Stimulated activated CD8-positive, alpha-beta memory T cell treated with anti-CD3 and anti-CD28 coated beads, Interleukin-12 subunit alpha, Interleukin-12 subunit beta, amount 100 ng/mL, for 24 hours (primary cell): ENCODE data around the gene RFPL3.
"Not testable (repeated sequence)": the region's sequence is repeated elsewhere in the genome, so short reads cannot be mapped to it uniquely, and the experiment has no call there.

Source experiments
- DNase-seq: peaks from one replicate; pipeline ENCODE4 v3.0.0-alpha.2; 2020; ENCODE audit errors: extremely low read depth

Gene RFPL3

DNA sequence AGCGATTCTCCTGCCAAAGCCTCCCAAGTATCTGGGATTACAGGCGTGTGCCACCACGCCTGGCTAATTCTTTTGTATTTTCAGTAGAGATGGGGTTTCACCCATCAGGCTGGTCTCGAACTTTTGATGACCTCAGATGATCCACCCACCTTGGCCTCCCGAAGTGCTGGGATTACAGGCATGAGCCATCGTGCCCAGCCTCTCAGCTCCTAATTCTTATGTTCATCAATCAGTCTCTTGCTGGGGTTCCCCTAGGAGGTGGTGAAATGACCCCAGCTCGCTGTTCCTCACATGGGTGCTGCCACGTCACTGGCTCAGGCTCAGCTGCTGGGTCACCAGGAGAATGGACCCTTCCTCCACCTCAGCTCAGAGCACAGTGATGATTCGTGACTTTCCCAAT lies at the start of gene RFPL3:
RFPL3 (plus strand) TSS at position 301 of the 400 bp plus-strand sequence. CDS start 205 bp downstream, outside the sequence.
- DNase-seq, result not testable (repeated sequence)

- no peak for DNase-seq
These were observed 49.5 kb upstream of the RFPL3 start for GRCh38 chr22:32308191-32308590.

DNA sequence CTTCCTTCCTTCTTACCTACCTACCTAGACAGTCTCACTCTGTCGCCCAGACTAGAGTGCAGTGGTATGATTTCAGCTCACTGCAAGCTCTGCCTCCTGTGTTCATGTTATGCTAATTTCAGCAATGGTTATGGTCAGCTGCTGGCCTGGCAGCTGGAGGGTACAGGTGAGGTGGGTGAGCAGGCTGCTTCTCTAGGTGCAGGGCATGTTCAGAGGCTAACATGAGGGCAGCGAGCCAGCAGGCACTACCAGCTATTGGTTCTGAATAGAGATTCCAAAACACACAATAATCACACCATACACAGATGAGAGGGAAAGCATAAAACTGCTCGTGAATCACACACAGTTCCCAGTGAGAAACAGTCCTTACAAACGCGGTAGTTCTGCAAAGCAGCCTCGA lies 48.7 kb upstream of the RFPL3 start:
- DNase-seq, result no peak

DNA sequence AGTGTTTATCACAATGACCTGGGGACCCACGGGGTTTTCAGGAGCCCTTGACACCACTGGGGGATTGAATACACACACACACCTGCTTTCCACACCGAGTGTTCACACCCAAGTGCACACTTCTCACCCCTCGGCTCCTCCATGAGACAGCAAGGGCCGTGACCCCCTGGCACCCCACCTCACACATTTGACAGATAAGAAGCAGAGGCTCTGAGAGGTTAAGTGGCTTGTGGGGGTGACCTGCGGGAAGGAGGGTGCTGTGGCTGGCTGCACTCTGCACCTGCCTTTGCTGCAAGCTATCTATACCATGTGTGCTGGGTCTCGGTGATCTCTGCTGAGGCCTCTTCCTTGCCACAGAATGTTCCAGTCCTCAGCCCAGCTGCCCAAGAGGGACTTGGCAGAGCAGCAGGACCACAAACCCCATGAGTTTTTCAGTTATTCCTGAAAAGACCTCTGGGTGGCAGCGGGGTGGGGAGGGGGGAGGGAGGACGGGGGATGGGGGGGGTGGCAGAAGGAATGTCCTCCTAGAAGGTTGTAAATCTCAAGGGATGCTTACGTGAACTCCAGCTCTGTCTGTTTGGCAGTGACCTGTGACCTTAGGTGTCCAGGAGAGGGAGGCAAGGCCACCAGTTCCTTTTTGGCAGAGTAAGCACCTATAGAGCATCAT lies 47.9 kb upstream of the RFPL3 start:
- no peak for DNase-seq

- no peak for DNase-seq
These were observed 46.9 kb upstream of the RFPL3 start for GRCh38 chr22:32310777-32311176.

DNA sequence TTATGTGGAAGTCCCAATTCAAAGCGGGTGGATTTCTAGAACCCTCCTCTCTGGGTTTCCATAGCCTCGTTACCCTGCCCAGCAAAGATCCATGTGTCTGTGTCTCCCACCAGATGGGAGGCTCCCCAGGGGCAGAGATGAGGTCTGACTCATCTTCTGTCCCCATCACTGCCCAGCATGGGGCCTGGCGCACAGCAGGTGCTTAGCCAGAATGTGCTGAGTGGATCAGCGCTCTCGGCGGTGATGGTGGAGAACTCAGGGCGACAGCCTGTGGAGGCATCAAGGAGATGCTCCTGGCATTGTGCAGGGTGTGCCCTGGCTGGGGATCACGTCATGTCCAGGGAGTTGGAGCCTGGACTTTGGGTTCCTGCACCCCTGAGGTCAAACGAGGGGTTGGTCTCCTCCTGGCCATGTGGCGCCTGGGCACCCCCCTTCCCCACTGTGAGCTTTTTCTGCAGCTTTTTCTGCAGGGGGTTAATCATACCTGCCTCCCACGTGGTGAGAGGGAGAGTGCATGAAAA lies 46.1 kb upstream of the RFPL3 start:
- no peak for DNase-seq

- DNase-seq, result no peak
These were observed 44.9 kb upstream of the RFPL3 start for GRCh38 chr22:32312748-32313147.

DNA sequence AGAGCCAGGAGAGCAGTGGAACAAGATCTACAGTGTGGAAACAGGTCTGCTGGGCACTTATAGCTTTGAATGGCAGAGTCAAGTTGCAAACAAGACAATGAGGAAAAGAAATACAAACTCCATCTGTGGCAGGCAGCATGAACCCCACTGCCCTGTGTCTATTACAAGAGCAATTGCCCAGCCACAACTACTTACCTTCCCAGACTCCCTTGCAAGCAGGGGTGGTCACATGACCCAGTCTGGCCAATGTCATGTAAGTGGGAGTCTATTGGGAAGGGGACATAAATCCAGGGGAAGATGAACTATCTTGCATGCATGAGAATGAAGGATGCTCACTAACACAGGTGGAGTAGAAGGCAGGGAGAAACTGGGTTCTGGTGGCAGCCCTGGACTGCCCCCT lies 44.1 kb upstream of the RFPL3 start:
- DNase-seq, result no peak

- DNase-seq, result no peak
These were observed 40.1 kb upstream of the RFPL3 start for GRCh38 chr22:32317524-32317923.

- DNase-seq, result no peak
These were observed 39.3 kb upstream of the RFPL3 start for GRCh38 chr22:32318361-32318760.

DNA sequence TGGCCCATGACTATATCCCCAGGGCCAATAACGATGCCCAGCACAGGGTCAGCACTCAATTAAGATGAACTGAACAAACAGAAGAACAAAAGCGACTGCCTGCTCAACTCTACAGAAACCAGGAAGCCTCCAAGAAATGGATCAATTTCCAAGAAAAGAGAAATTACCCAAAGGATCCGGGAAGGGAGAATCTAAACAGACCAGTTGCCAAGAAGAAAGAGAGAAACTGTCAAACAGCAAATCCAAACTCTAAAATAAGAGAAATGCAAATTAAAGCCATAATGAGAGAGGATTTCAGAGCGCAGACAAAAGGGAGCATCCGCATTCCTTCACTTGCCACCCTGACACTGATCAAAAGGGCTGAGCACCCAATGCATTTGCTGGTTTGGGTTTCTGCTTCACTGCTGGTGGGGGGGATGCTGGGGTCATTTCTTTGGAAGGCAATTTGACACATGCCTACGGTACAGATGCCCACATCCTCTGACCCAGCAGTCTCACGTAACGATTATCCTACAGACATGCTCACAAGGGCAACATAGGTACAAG lies 37.7 kb upstream of the RFPL3 start:
- no peak for DNase-seq

- DNase-seq, result no peak
These were observed 34.7 kb upstream of the RFPL3 start for GRCh38 chr22:32322986-32323385.

DNA sequence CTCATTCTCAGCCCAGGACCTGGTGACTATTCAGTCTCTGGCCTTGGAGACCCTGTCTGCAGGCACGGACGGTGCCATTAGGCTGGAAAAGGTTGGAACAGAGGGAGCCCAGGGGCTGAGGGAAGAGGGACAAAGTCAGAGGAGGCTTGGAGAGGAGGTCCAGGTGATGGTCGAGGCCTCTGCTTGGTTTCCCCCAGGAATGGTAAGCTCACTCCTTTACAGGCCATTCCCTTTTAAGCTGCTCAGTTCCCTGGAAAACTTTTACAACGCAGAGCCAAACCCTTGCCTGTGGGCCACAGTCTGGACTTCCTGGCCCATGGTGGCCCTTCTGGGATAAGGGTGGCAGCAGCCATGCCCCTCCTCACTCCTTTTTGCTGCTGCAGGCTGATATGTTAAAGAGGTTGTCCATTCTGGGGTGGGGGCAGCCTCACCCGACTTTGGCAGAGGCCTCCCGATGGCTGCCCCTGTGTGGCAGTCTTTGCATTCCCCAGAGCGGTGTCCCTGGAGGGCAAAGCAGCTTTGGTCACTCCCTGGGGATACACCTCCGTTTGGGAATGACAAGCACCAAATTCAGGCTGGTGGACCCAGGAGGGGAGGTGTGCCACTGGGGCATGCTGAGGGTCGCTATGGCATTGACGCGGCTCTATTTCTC lies 34.0 kb upstream of the RFPL3 start:
- DNase-seq, result no peak

GRCh38 chr22:32324505-32325415 lies 32.9 kb upstream of the RFPL3 start:
- DNase-seq, result no peak

GRCh38 chr22:32325416-32325801 lies 32.3 kb upstream of the RFPL3 start:
- DNase-seq, result no peak

GRCh38 chr22:32325811-32326237 lies 31.8 kb upstream of the RFPL3 start:
- DNase-seq, result no peak

GRCh38 chr22:32326647-32327046 lies 31.0 kb upstream of the RFPL3 start:
- DNase-seq, result no peak

DNA sequence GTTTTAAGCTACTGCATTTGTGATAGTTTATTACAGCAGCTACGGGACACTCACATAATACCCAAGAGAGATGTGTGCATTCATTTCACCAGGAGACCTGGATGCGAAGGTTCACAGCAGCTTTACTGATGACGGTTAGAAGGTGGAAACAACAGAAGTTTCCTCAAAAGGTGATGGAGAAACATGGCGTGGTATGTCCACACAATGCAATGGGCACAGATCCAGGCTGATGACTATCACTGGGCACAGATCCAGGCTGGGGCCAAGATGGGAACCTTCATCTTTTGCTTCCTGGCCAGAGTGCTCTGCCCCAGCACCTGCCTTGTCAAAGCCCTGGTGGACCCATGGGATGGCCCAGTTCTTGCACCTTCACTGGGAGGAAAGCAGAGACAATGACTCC lies 30.6 kb upstream of the RFPL3 start:
- no peak for DNase-seq

DNA sequence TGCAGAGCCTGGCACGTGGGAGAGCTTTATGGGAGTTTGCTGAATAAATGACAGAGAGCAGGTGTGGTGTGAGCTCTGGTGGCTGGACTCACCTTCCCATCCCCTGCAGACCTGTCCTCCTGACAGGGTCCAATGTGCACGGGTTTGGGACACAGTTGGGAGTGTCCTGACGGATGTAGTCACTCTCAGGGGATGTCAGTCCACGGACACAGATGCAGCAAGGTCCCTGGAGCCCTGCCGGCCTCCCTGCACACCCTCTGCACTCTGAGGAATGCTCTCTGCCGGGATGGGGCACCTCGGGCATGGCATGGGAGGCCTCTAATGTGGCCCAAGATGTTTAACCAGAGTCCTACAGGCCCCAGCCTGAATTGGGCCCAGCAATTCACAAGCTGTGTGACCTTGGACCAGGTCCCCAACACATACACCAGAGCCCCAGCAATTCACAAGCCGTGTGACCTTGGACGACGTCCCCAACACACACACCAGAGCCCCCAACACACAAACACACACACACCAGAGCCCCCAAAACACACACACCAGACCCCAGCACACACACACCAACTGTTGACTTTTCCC lies 30.0 kb upstream of the RFPL3 start:
- no peak for DNase-seq

GRCh38 chr22:32328306-32329201 lies 29.1 kb upstream of the RFPL3 start:
- no peak for DNase-seq

DNA sequence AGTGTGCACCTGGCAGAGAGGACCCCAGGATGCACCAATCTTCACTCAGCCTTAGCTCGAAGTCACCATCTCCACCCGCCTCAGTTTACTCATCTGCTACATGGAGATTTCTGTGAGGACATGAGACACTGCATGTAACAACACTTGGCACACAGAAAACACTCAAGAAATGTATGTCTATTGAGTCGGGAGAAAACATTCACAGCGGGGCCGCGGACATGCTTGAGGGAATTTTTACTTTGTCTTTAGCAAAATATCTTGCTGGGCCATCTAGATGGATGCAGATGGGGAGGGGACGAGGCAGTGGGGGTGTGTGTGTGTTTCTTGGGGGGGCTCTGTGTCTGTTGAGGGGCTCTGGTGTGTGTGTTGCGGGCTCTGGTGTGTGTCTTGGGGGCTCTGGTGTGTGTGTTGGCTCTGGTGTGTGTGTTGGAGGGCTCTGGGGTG lies 28.4 kb upstream of the RFPL3 start:
- DNase-seq, result no peak
